Neuron (in vitro differentiated cells): ENCODE measurements around the gene ACO2.

ENCODE experiments used
- H2AFZ ChIP-seq: one replicate; pipeline ENCODE4 v1.6.1; 2013; ENCODE audit warnings: low read depth, mild to moderate bottlenecking, inconsistent platforms, low read length, moderate library complexity
- H3K27me3 ChIP-seq: one replicate; pipeline ENCODE4 v1.6.1; 2013; ENCODE audit warnings: low read length; ENCODE audit not compliant: insufficient read depth
- H3K36me3 ChIP-seq: one replicate; pipeline ENCODE4 v1.6.1; 2013; ENCODE audit warnings: low read length; ENCODE audit not compliant: insufficient read depth
- H3K4me1 ChIP-seq: one replicate; pipeline ENCODE4 v1.6.1; 2013; ENCODE audit warnings: low read length; ENCODE audit not compliant: insufficient read depth
- H3K4me3 ChIP-seq: 2 replicates; pipeline ENCODE4 v1.5.1; 2013; ENCODE audit warnings: mild to moderate bottlenecking, low read length, moderate library complexity
- H3K9me3 ChIP-seq: one replicate; pipeline ENCODE4 v1.6.1; 2013; ENCODE audit warnings: low read length

The ACO2 gene

DNA sequence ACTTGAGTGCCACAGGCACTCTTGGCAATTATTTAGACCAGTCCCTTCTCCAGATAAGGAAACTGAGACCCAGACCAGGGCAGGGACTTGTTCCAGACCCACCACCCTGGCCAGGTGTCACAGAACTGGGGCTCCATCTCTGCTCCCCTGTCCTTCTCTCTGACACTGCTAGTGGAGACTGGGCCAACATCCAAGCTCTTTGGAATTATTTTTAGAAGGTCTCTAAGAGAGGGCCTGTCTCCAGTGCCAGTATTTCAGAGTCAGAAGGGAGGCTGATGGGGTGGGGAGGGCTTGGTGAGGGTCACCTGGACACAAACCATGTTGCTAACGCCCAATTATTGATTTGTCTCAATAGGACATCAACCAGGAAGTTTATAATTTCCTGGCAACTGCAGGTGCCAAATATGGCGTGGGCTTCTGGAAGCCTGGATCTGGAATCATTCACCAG lies 42.6 kb downstream of the ACO2 start:
- Histone ChIP-seq H3K4me3 (no peak overlapping the region), H2AFZ (no peak overlapping the region), H3K9me3 (no peaks in the 10 kb centered on the region), H3K27me3 (no peaks in the 10 kb centered on the region), H3K4me1 (no peaks in the 10 kb centered on the region), H3K36me3 (peaks cover 63% of the 10 kb centered on the region)

DNA sequence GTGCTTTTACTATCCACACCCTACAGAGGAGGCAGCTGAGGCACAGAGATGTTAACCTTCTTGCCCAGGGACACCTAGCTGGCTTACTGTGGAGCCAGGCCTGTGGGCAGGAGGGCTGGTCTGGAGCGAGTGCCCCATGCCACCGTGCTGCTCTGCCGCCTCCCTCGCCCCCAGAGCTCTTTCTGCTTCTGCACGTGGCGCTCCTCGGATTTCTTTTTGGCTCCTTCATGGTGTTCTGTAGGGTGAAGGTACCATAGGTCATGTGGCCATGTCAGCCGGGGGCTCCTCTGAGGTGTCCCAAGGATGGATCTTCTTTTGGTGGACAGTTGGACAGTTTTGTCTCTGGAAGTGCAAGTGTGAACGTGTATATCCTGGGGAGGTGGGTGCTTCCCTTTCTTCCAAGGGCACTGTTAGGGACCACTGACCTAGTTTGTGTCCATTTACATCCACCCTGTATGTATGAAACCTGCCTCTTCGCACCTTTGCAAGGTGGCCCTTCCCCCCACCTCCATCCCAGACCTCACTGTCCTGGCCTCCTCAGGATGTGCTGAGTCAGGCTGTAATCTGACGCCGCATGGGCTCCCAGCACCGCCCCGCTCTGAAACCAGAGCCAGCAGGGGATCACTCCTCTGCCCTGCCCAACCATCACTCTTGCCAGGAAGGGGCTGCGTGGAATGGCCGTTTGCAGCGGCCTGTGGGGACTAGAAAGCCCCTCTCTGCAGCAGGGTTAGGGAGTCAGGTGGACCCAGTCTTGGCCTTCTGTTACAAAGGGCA lies 43.7 kb downstream of the ACO2 start:
- H3K9me3 ChIP-seq = no peaks in the 10 kb centered on the region
- no peaks in the 10 kb centered on the region for H3K27me3 ChIP-seq
- H3K4me3 ChIP-seq = no peak overlapping the region
- H2AFZ ChIP-seq = no peak overlapping the region
- H3K4me1 ChIP-seq = no peaks in the 10 kb centered on the region
- peaks cover 61% of the 10 kb centered on the region for H3K36me3 ChIP-seq

DNA sequence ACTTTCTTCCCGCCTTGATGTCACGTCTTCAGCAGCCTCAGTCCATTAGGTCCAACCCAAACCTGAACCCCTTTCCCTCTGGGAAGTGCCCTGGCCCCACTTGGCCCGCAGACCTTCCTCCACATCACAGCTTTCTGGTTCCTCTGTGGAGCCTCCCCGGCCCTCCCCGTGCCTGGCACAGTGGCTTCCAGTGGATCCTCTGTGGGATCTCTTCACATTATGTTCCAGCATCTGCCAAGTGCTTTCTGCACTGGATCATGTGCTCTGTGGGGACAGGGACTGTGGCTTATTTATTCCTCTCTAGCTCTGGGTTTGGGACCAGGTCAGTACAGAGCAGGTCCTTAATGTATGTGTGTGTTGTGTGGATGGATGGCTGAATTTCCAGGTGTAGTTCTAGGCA lies 44.5 kb downstream of the ACO2 start:
- Histone ChIP-seq H3K4me1 (no peaks in the 10 kb centered on the region), H3K27me3 (no peaks in the 10 kb centered on the region), H3K36me3 (peaks cover 57% of the 10 kb centered on the region), H2AFZ (no peak overlapping the region), H3K9me3 (no peaks in the 10 kb centered on the region), H3K4me3 (no peak overlapping the region)

DNA sequence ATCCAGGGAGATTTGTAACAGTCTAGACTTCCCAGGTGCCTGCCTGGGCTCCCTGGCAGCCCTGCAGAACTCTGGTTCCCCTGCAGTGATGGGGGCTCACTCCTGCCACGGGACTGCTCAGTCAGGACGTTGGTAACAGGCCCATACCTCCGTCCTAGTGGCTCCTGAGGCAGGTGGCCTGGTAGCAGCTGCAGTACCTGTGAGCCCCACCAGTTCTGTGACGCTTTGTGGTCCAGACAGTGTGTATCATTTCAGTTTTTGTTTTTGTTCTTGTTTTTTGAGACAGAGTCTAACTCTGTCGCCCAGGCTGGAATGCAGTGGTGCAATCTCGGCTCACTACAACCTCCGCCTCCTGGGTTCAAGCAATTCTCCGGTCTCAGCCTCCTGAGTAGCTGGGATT lies 47.5 kb downstream of the ACO2 start:
- H3K4me3 ChIP-seq = no peak overlapping the region
- no peaks in the 10 kb centered on the region for H3K9me3 ChIP-seq
- peaks cover 48% of the 10 kb centered on the region for H3K36me3 ChIP-seq
- H3K4me1 ChIP-seq = no peaks in the 10 kb centered on the region
- no peaks in the 10 kb centered on the region for H3K27me3 ChIP-seq
- H2AFZ ChIP-seq = no peak overlapping the region

DNA sequence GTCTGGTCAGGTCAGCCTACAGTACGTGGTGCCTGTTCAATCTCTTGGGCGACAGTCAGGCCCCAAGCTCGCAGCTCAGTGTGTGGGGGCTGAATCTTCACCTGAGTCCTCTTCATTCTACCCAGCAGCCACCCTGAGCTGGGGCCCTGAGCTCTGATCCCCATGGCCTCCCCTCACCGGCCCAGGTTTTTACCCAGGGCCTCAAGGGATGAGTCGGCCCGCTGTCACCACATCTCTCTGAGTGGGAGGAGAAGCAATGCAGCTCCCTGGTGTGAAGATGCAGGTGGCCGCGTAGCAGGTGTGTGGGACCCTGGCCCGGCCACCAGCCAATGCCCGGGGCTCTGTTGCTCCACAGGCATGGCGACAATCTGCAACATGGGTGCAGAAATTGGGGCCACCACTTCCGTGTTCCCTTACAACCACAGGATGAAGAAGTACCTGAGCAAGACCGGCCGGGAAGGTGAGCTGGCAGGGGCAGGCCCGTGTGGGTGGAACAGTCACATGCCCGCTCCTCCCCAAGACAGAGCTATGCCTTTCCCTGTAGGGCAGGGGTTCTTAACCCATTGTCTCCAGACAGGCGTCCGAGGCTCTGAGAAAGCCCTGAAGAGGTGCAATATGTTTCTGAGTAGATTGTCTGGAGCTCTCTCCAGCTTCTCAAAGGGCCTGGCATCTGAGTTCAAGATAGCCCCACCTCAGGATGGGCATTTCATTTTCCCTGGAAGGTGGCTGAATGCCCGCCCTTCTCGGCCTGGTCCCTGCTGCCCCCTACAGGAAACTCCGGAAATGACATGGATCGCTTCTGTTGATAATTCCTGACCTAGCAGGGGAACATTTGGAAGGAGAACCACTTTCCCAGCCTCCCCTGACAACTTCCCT lies 48.5 kb downstream of the ACO2 start:
- Histone ChIP-seq H3K4me3 (no peak overlapping the region), H3K4me1 (no peaks in the 10 kb centered on the region), H3K27me3 (no peaks in the 10 kb centered on the region), H3K9me3 (no peaks in the 10 kb centered on the region), H3K36me3 (peaks cover 43% of the 10 kb centered on the region), H2AFZ (no peak overlapping the region)

DNA sequence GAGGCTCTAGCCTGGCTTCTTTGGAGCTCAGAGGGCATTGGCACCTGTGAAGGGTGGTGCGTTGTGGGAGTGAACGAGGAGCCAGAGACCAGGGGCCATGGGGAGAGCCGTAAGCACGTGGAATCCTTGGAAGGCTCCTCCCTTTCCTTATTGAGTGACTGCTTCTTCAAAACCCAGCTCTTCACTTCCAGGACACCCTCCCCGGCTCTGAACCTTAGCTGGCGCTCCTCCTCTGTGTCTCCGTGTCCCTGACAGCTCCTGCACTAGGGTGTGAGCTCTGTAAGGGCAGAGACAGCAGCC lies 49.1 kb downstream of the ACO2 start:
- Histone ChIP-seq H3K4me1 (no peaks in the 10 kb centered on the region), H3K27me3 (no peaks in the 10 kb centered on the region), H3K9me3 (no peaks in the 10 kb centered on the region), H3K4me3 (no peak overlapping the region), H2AFZ (no peak overlapping the region), H3K36me3 (peaks cover 43% of the 10 kb centered on the region)

DNA sequence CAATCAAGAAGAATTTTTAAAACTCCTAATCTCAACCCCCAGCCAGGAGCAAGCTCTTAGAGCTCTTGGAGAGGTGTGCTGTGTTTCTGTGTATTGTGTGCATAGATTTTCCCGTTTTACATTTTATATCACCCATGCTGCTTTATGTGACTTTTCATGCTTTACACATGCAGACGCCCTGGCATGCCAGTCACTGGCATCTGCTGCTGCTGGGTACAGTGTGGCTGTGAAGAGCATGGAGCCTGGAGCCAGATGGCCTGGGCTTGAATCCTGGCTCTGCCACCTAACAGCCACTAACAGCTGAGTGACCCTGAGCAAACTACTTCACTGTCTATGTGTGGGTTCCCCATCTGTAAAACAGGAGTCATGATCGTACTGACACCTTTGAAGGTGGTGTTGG lies 52.2 kb downstream of the ACO2 start:
- peaks cover 46% of the 10 kb centered on the region for H3K36me3 ChIP-seq
- no peaks in the 10 kb centered on the region for H3K27me3 ChIP-seq
- no peaks in the 10 kb centered on the region for H3K9me3 ChIP-seq

DNA sequence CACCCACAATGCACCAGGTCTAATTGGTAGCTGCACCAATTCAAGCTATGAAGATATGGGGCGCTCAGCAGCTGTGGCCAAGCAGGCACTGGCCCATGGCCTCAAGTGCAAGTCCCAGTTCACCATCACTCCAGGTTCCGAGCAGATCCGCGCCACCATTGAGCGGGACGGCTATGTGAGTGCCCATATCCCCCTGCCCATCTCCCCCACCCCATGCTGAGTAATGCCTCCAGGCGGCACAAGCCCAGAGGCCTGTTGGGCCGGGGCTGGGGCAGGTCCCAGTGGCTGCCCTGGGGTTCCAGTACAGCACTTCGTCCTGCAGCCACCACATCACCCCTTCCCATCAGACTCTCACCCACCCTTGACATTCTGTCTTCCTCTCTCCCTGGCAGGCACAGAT lies 53.9 kb downstream of the ACO2 start:
- Histone ChIP-seq H3K36me3 (peaks cover 59% of the 10 kb centered on the region), H3K4me1 (no peaks in the 10 kb centered on the region), H3K4me3 (no peak overlapping the region), H3K9me3 (no peaks in the 10 kb centered on the region), H3K27me3 (no peaks in the 10 kb centered on the region), H2AFZ (no peak overlapping the region)

More for the DNA sequence above, 52.2 kb downstream of the ACO2 start:
- Histone ChIP-seq H3K4me1 (no peaks in the 10 kb centered on the region), H3K4me3 (no peak overlapping the region), H2AFZ (no peak overlapping the region)

DNA sequence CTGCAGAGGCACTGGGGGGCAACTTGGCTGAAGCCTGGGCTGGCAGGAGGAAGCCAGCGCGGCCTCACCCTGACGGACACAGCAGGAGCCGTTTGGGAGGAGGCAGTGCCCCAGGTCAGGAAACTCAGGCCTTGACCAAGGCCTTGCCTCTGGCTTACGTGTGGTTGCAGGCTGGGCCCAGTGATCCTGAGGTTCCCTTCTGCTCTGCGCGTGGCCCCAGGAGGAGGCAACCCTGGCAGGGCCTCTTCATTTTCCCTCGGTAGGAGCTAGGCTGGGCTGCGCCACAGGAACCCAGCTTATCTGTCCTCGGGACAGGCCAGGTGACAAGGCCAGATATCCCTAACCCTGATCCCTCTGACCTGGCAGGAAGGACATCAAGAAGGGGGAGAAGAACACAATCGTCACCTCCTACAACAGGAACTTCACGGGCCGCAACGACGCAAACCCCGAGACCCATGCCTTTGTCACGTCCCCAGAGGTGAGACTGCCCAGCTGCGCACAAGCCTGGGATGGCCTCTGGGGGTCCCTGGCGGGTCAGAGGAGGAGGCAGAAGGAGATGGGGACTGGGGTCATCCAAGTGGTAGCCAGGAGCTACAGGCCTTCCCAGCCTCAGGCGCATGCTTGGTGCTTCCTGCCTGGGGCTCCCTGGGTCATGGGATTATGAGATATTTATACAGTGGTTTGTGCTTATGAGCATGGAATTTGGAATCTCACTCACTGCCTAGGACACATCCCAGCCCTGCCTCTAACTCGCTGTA lies 54.7 kb downstream of the ACO2 start:
- no peaks in the 10 kb centered on the region for H3K4me1 ChIP-seq
- H3K36me3 ChIP-seq = peaks cover 62% of the 10 kb centered on the region
- H3K4me3 ChIP-seq = no peak overlapping the region
- no peak overlapping the region for H2AFZ ChIP-seq
- no peaks in the 10 kb centered on the region for H3K27me3 ChIP-seq
- H3K9me3 ChIP-seq = no peaks in the 10 kb centered on the region

DNA sequence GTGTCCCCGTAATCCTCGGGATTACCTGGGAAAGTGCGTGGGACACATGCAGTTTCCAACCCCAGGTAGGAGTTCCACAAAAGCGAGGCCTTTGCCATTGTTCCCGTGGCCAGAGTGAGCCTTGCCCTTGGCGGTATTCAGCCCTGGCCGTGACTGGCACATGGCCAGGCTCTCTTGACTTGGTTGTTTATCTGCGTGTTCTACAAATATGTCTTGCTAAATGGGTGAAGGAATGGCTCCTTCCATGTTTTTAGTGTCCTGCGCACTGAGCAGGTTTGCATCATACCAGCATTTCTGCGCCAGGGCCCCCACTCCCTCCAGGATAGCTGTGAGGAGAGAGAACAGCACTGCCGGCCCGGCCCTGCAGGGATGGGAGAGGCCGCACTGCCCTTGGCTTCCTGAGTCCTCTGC lies 55.3 kb downstream of the ACO2 start:
- Histone ChIP-seq H3K9me3 (no peaks in the 10 kb centered on the region), H2AFZ (no peak overlapping the region), H3K27me3 (no peaks in the 10 kb centered on the region), H3K4me1 (no peaks in the 10 kb centered on the region), H3K4me3 (no peak overlapping the region), H3K36me3 (peaks cover 68% of the 10 kb centered on the region)

DNA sequence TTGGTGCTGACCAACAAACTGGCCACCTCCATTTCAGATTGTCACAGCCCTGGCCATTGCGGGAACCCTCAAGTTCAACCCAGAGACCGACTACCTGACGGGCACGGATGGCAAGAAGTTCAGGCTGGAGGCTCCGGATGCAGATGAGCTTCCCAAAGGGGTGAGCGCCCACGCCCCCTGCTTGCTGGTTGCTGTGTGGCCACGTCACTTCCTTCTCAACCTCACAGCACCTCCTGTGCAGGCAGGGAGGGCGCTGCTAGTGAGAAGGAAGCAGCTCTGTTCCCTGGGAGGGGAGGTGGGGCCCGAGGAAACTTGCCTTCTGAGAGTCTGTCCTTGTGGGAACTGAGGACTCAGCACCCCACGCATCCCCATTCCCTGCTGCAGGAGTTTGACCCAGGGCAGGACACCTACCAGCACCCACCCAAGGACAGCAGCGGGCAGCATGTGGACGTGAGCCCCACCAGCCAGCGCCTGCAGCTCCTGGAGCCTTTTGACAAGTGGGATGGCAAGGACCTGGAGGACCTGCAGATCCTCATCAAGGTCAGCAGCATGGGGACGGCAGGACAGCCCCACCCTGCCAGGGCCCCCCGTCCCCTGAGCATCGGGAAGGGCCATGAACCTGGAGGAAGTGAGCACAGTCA lies 56.0 kb downstream of the ACO2 start:
- Histone ChIP-seq H2AFZ (no peak overlapping the region), H3K9me3 (no peaks in the 10 kb centered on the region), H3K27me3 (no peaks in the 10 kb centered on the region), H3K36me3 (peaks cover 72% of the 10 kb centered on the region), H3K4me1 (no peaks in the 10 kb centered on the region), H3K4me3 (no peak overlapping the region)

DNA sequence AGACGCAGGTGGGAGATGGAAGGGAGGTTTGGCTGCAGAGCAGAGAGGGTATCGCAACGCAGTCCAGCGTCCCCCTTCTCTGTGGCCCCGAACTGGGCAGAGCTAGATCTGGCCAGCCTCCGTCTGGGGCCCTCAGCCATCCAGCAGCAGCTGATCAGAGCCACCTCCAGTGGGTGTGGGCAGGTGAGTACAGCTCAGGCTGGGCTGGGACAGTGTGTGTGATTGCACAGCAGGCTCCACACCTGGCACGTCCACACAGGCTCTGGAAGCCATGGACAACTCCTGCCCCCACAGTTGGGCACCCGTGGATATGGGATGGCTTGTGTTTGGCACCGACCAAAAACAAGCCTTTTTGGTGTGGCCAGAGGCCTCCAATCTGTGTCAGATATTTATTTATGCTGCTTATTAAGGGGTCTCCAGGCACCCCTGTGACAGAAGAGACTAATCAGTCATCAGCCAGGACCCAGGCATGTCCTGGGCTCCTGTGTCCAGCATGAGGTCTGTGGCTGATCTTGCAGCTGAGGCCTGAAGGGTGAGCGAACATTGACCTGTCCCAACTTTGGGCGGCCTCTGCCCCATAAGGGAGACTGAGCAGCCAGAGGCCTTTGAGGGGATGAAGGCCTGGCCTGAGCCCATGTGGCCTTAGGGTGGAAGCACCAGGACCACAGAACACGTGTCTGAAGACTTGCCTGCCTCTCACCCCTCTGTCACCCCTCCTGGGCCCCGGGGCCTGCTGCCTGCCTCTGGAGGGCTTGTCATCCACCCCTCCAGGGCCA lies 56.7 kb downstream of the ACO2 start:
- Histone ChIP-seq H3K36me3 (peaks cover 80% of the 10 kb centered on the region), H3K9me3 (no peaks in the 10 kb centered on the region), H3K27me3 (no peaks in the 10 kb centered on the region), H3K4me1 (no peaks in the 10 kb centered on the region), H3K4me3 (no peak overlapping the region), H2AFZ (no peak overlapping the region)
